ENCODE measurements around the gene DNAH10. TPM values are rescaled to one million over a fixed set of nuclear protein-coding genes. Genes with fewer than 3 reads are reported as not detected.

Gene DNAH10
- total RNA-seq, 1 donor from 2014 or later, result 0.66 TPM

- no peaks in the 10 kb centered on the region for H3K9me3 Mint-ChIP-seq (ENCODE audit: unreplicated experiment)
- H3K27ac Mint-ChIP-seq (ENCODE audit: unreplicated experiment), result no peak overlapping the region
- no peaks in the 10 kb centered on the region for H3K27me3 Mint-ChIP-seq (ENCODE audit: unreplicated experiment)
- no peaks in the 10 kb centered on the region for H3K4me1 Mint-ChIP-seq (ENCODE audit: low read depth, unreplicated experiment)
- no peaks in the 10 kb centered on the region for H3K36me3 Mint-ChIP-seq (ENCODE audit: unreplicated experiment)
- no peak for DNase-seq
- TF ChIP-seq, protein P1, sequence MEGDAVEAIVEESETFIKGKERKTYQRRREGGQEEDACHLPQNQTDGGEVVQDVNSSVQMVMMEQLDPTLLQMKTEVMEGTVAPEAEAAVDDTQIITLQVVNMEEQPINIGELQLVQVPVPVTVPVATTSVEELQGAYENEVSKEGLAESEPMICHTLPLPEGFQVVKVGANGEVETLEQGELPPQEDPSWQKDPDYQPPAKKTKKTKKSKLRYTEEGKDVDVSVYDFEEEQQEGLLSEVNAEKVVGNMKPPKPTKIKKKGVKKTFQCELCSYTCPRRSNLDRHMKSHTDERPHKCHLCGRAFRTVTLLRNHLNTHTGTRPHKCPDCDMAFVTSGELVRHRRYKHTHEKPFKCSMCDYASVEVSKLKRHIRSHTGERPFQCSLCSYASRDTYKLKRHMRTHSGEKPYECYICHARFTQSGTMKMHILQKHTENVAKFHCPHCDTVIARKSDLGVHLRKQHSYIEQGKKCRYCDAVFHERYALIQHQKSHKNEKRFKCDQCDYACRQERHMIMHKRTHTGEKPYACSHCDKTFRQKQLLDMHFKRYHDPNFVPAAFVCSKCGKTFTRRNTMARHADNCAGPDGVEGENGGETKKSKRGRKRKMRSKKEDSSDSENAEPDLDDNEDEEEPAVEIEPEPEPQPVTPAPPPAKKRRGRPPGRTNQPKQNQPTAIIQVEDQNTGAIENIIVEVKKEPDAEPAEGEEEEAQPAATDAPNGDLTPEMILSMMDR (IDR thresholded peaks at IDR 0.05; ENCODE audit: partially characterized antibody, unreplicated experiment), result no peak
- no peak overlapping the region for H3K4me3 Mint-ChIP-seq (ENCODE audit: unreplicated experiment)
Observed at GRCh38 chr12:123750159-123750656, 11.9 kb upstream of the DNAH10 start.

DNA sequence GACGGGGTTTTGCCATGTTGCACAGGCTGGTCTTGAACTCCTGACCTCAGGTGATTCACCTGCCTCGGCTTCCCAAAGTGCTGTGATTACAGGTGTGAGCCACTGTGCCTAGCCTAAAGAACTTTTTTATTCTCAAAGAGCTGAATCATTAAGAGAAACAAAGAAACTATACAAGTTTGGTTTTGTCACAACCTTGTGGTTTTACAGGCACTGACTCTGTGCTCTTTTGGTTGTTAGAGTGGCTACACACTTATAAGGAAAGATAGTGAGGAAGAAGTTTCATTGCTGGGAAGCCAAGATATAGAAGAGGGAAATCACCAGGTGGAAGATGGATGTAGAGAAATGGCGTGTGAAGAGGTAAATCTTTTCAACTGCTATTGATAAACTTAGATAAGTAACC is 10.1 kb upstream of the DNAH10 start:
- Mint-ChIP-seq H3K36me3 (ENCODE audit: unreplicated experiment) (no peaks in the 10 kb centered on the region), H3K27me3 (ENCODE audit: unreplicated experiment) (no peaks in the 10 kb centered on the region), H3K9me3 (ENCODE audit: unreplicated experiment) (no peaks in the 10 kb centered on the region), H3K4me1 (ENCODE audit: low read depth, unreplicated experiment) (no peaks in the 10 kb centered on the region), H3K27ac (ENCODE audit: unreplicated experiment) (no peak overlapping the region), H3K4me3 (ENCODE audit: unreplicated experiment) (no peak overlapping the region)
- TF ChIP-seq, protein P1 (IDR thresholded peaks at IDR 0.05; ENCODE audit: partially characterized antibody, unreplicated experiment), result no peak
- no peak for DNase-seq

GRCh38 chr12:123754041-123754772 is 7.9 kb upstream of the DNAH10 start:
- Mint-ChIP-seq H3K4me1 (ENCODE audit: low read depth, unreplicated experiment) (no peaks in the 10 kb centered on the region), H3K36me3 (ENCODE audit: unreplicated experiment) (no peaks in the 10 kb centered on the region), H3K4me3 (ENCODE audit: unreplicated experiment) (no peak overlapping the region), H3K9me3 (ENCODE audit: unreplicated experiment) (no peaks in the 10 kb centered on the region), H3K27me3 (ENCODE audit: unreplicated experiment) (no peaks in the 10 kb centered on the region), H3K27ac (ENCODE audit: unreplicated experiment) (no peak overlapping the region)
- DNase-seq, result no peak
- TF ChIP-seq, protein P1 (IDR thresholded peaks at IDR 0.05; ENCODE audit: partially characterized antibody, unreplicated experiment), result no peak

DNA sequence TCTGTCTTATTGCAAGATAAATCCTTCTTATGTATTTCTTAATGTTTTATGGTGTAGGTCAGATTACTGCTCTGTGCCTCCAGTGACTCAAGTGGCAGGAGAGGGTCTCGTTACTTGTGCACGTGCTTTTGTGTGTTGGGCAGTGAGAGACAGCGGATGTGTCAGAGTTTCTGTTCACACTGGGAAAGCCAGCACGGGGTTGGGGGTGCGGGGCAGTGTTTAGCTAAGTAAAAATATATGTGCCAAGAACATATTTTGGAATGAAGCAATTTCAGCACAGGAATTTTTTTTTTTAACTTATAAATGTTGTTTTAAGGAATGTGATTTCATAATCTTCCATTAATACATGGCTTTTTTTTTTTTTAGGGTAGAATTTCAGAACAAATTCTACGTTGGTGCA is 4.5 kb upstream of the DNAH10 start:
- DNase-seq, result no peak
- H3K27me3 Mint-ChIP-seq (ENCODE audit: unreplicated experiment), result no peaks in the 10 kb centered on the region
- TF ChIP-seq, protein P1 (IDR thresholded peaks at IDR 0.05; ENCODE audit: partially characterized antibody, unreplicated experiment), result no peak
- no peak overlapping the region for H3K4me3 Mint-ChIP-seq (ENCODE audit: unreplicated experiment)
- H3K4me1 Mint-ChIP-seq (ENCODE audit: low read depth, unreplicated experiment), result no peaks in the 10 kb centered on the region
- no peak overlapping the region for H3K27ac Mint-ChIP-seq (ENCODE audit: unreplicated experiment)
- no peaks in the 10 kb centered on the region for H3K36me3 Mint-ChIP-seq (ENCODE audit: unreplicated experiment)
- H3K9me3 Mint-ChIP-seq (ENCODE audit: unreplicated experiment), result peaks cover 2% of the 10 kb centered on the region

DNA sequence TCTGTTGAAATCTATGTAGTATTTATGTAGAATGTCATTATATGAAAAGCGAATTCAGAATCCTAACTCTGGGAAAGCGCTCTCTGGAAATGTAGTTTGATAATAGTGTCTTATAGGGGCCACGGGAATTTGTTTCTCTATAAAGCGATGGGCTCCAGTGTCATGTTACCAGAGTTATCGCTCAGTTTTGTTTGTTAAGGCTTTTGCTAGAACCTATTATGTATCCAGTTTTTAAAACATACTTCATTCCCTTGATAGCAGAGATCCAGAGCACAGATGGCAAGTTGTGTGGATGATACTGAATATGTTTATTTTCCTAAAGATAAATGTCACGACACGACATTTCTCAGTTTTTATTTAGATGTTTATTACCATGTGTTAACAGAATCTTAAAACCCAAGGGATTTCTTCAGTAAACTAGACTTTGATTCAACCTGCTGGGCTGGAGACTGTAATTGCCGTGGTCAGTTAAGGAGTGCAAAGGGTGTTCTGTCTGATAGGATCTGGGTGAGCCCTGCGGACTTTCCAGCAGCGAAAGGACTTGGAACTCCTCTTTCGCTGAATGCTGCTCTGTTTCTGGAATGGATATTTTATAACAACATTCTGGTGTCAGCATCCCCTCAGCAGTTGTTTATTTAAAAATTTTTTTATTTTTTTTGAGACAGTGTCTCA is 1.7 kb upstream of the DNAH10 start:
- H3K27me3 Mint-ChIP-seq (ENCODE audit: unreplicated experiment), result no peaks in the 10 kb centered on the region
- no peaks in the 10 kb centered on the region for H3K4me1 Mint-ChIP-seq (ENCODE audit: low read depth, unreplicated experiment)
- H3K36me3 Mint-ChIP-seq (ENCODE audit: unreplicated experiment), result no peaks in the 10 kb centered on the region
- H3K9me3 Mint-ChIP-seq (ENCODE audit: unreplicated experiment), result peaks cover 2% of the 10 kb centered on the region
- TF ChIP-seq, protein P1 (IDR thresholded peaks at IDR 0.05; ENCODE audit: partially characterized antibody, unreplicated experiment), result no peak
- H3K4me3 Mint-ChIP-seq (ENCODE audit: unreplicated experiment), result no peak overlapping the region
- DNase-seq, result no peak
- no peak overlapping the region for H3K27ac Mint-ChIP-seq (ENCODE audit: unreplicated experiment)
